ENCODE results near the gene ZNF540. TPM values are rescaled to one million over a fixed set of nuclear protein-coding genes. Genes with fewer than 3 reads are reported as not detected.

Gene ZNF540
- total RNA-seq, 1 donor = 1.1 TPM

Other genes starting within 250 kb of the ZNF540 start
- gene ZNF527, start 223.8 kb upstream of the ZNF540 start, total RNA-seq = 5.7 TPM
- 5.1 TPM for gene ZNF569, start 127.4 kb upstream of the ZNF540 start, total RNA-seq
- 4.0 TPM for gene ZNF570, start 125.5 kb upstream of the ZNF540 start, total RNA-seq
- 4.6 TPM for gene ZNF793, start 87.9 kb upstream of the ZNF540 start, total RNA-seq
- gene ZNF571, start 84 bp upstream of the ZNF540 start, total RNA-seq = 4.0 TPM
- 7.0 TPM for gene ZFP30, start 60.6 kb downstream of the ZNF540 start, total RNA-seq
- 4.3 TPM for gene ZNF607, start 124.9 kb downstream of the ZNF540 start, total RNA-seq
- 4.0 TPM for gene ZNF573, start 184.7 kb downstream of the ZNF540 start, total RNA-seq